ENCODE data around the gene IFT88.

IFT88 gene

DNA sequence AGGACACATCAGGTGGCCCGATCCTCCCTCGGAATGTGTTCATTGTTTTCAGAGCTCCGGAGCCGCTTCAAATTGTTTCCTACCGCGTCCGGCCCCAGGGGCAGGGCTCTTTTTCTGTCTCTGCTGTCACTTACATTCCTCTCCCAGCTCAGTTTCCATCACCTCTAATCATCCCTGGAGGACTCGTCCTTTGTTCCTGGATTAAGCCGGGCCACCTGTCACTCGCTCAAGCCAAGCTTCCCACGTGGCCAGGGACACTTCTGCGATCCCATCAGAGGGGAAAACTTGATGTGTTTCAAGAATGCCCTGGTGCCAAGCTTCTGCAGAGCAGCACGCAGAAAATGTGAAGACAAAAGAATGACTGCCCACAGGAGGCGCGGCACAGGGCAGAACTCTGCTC, 150.0 kb downstream of the IFT88 start:
- no peak for DNase-seq (ENCODE audit: low spot score)

DNA sequence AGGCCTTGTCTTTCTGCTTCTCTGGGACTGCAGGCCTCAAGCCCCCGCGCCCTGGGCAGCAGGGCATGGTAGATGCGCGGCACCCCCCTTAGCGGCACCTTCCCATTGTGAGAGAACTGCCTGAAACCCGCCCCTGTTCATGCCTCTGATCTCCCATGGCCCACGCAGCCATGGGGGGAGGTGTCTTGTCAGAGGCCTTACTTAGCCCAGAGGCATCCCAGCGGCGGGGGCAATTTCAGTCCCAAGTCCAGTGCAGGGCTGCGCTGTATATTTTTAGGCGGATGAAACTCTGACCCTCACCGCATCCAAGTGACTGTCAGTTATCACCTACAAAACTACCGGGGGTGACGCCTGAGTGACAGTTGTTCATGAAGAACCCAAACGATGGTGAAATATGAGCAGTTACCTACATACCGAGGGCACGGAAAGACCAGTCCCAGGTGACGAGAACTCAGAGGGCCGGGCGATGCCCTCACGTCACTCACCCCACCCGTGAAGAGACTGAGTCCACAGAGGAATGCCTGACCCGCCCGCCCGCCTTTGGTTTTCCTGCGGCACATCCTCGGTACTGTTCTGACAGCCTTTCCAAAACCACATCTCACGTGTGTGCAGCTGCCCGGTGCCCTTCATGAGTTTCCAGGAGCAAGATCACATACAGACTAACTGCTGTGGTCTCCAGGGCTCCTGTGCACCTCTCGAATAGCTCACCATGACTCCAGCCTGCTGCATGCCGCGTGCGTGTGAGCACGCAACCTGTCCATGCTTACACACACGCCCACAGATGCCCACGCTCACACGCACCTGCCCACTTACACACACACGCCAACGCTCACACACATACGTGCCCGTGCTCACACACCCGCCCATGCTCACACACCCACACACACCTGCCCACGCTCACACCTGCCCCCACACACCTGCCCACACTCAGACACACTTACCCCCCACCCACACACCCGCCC, 150.9 kb downstream of the IFT88 start:
- no peak for DNase-seq (ENCODE audit: low spot score)

DNA sequence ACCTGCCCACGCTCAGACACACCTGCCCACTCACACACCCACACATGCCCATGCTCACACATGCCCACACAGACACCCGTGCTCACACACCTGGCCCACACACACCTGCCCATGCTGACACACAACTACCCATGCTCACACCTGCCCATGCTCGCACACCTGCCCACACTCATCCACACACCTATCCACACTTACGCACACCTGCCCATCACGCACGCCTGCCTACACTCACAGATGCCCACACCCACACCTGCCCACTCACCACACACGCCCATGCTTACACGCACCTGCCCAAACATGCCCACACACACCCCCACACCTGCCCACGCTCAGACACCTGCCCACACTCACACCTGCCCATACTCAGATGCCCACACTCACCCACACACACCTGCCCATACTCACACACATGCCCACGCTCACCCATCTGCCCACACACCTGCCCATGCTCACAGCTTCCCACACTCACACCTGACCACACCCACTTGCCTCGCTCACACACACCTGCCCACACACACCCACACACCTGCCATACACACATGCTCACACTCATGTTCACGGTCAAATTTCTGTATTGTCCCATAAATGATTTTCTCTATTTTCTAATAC, 152.1 kb downstream of the IFT88 start:
- no peak for DNase-seq (ENCODE audit: low spot score)

DNA sequence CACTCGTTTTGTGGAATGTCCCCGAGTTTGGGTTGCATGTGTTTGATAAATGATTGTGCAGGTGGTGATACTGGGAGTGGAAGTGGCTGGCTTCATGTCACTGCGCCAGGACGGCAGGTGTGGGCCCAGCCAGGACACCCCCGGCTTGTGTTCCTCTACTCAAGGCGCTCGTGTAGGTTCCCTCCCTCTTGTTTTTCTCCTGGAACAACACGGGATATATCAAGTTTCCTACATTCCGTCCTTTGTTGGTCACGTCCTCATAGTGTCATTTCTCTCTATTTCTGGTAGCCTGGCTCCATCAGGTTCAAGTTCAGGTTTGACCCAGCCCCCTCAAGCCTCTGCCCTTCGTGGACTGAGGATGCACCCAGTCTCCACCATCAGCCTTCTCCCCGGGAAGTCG, 152.8 kb downstream of the IFT88 start:
- no peak for DNase-seq (ENCODE audit: low spot score)

DNA sequence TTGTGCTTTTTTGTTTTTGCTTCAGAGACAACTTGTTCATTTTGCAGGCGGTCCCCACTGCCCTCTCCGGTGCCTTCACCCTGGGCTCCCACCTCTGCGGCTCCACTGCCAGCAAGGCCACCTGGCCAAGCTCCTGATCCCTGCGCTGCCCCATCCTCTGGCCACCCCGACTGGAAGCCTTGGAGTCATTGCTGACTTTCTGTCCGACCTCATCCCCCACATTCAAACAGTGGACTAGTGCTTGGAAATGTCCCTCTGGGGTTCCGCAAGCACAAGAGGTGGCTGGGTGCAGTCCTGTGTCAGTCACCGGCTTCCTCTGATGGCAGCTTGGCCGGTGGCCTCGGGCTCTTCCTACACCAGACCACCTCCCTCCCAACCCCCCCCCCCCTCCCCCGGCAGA, 153.5 kb downstream of the IFT88 start:
- DNase-seq (ENCODE audit: low spot score): no peak

DNA sequence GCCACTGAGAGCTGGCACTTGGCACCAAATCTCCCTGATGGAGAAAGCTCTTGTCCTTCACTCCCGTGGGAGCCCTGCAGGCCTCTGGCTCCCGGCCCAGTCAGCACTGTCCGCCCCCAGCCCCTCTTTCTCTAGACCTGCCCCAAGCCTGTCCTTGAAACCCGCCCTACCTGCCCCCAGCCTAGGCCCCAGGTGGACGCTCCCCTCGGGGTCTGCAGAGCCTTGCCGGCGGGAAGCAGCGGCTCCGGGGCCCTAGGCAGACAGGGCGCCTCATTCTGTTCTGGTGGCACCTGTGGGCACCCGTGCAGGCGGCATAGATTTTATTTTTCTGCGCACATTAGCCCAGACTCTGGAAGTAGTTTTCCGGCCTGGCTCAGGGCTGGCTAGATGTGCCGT, 154.1 kb downstream of the IFT88 start:
- DNase-seq (ENCODE audit: low spot score): no peak

DNA sequence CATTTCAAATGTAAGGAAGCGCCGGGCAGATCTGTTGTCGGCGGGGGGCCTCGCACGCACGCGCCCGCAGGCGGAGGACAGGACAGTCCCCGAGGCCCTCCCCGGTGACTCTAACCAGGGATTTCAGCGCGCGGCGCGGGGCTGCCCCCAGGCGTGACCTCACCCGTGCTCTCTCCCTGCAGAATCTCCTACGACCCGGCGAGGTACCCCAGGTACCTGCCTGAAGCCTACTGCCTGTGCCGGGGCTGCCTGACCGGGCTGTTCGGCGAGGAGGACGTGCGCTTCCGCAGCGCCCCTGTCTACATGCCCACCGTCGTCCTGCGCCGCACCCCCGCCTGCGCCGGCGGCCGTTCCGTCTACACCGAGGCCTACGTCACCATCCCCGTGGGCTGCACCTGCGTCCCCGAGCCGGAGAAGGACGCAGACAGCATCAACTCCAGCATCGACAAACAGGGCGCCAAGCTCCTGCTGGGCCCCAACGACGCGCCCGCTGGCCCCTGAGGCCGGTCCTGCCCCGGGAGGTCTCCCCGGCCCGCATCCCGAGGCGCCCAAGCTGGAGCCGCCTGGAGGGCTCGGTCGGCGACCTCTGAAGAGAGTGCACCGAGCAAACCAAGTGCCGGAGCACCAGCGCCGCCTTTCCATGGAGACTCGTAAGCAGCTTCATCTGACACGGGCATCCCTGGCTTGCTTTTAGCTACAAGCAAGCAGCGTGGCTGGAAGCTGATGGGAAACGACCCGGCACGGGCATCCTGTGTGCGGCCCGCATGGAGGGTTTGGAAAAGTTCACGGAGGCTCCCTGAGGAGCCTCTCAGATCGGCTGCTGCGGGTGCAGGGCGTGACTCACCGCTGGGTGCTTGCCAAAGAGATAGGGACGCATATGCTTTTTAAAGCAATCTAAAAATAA, 154.7 kb downstream of the IFT88 start:
- no peak for DNase-seq (ENCODE audit: low spot score)

DNA sequence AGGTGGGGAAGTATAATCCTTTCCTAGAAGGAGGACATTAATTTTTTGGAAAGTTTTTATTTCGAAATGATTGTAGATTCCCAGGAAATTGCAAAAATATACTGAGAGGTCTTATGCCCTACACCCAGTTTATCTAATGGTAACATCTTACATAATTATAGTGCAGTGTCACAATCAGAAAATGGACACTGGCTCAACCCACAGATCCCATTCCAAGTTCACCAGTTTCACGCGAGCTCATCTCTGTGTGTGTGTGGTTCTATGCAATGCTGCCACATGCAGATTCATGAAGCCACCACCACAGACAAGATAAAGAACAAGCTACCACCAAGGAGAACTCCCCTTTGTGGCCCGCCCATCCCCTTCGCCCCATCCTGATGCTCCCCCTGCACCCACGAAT, 160.9 kb downstream of the IFT88 start:
- no peak for DNase-seq (ENCODE audit: low spot score)

DNA sequence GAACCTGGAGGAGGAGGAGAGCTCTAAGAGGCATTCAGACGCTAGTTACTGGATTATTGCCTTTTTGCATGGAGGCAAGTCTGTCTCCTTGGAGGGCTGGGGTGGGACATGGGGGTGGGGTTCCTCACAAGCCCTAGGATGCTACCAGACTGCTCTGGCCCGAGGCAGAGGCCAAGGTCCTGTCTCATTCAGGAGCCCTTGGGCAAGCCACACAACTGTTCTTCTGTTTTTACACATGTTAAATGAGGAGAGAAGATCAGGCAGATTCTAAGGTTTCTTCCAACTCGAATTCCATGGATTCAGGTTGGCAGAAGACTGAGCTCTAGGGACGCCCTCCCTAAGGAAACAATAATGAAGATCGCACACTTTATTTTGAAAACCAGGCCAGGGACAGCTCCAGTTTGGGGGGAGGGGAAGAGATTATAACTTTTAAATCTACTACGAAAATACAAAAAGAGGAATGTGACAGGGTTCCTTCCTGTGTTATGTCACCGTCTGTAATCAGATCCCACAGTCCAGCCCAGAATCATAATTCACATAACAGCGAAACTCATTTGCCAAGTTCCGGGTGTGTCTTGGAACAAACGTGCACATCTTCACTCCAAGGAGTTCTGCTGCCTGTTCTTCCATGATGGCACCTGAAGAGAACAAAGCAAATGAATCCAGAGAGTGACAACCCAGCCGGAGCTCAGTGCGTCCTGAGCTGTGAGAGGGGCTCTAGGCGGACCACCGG, 161.8 kb downstream of the IFT88 start:
- DNase-seq (ENCODE audit: low spot score): no peak

DNA sequence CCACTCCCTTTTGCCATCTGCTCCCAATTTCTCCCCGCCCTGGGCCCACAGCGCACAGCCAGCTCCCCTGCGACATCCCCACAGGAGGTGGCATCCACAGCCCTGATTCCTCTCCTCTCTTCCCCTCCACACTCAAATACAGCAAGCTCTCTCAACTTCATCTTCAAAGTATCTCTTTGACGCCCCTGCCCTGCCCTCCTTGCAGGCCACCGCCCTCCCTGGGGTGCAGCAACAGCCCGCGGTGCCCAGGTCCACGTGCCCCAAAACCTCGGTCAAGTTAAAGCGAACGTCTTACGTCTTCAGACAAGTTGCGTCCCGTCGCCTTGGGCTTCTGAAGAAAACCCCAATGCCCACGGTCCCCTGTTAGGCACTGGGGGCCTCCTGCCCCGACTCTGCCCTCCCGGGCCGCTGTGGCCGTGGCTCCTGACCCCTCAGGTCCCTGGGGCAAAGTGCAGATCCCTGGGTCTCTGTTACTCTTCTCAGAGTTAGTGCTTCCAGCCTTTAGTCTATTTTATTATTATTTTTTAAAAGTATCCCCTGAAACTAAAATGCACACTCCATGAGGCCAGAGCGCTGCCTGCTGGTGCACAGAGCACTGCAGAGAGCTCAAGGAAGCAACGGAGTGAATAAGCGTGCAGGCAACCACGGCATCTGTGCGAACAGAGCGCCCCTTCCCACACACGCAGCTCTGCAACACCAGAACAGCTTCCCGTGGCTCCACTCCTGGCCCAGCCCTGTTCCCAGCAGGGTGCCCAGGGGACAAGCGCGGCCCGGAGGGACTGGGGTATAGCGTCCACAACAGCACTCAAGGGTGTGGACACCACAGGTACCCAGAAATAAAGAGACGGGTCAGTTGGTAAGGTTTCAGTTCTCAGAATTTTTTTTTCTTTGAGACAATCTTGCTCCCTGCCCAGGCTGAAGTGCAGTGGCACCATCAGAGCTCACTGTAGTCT, 163.0 kb downstream of the IFT88 start:
- no peak for DNase-seq (ENCODE audit: low spot score)

DNA sequence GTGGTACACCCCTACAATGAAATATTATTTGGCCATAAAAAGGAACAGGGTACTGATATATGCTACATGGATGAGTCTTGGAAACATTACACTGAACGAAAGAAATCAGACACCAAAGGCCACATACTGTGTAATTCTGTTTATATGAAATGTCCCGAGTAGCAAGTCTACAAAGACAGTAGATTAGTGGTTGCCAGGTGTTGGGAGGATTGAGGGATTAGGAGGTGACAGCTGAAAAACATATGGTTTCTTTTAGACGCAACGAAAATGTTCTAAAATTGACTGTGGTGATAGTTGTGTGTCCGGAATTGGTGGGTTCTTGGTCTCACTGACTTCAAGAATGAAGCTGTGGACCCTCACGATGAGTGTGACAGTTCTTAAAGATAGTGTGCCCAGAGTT, 171.7 kb downstream of the IFT88 start:
- no peak for DNase-seq (ENCODE audit: low spot score)

DNA sequence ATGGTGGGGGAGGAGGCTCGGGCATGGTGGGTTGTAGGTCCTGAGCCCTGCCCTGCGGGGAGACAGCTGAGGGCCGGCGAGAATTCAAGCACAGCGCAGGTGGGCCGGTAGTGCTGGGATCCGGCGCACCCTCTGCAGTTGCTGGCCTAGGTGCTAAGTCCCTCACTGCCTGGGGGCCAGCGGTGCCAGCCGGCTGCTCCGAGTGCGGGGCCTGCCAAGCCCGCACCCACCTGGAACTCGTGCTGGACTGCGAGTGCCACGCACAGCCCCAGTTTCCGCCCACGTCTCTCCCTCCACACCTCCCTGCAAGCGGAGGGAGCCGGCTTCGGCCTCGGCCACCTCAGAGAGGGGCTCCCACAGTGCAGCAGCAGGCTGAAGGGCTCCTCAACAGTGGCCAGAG, 173.1 kb downstream of the IFT88 start:
- no peak for DNase-seq (ENCODE audit: low spot score)

Measured in kidney capillary endothelial cell (primary cell).